Measurements from ENCODE around the gene RCL1. TPM values are rescaled to one million over a fixed set of nuclear protein-coding genes. Genes with fewer than 3 reads are reported as not detected.
"Not testable (repeated sequence)": the region's sequence is repeated elsewhere in the genome, so short reads cannot be mapped to it uniquely, and the experiment has no call there.

RCL1 gene
- polyA plus RNA-seq, 4 donors, result 17.3 to 20.0 (median 18.4) TPM

- no peak for DNase-seq (ENCODE audit: low read depth in 4 of 4, low spot score in 2 of 4)
Measured at GRCh38 chr9:4864698-4865097, 72.0 kb downstream of the RCL1 start.

- DNase-seq (ENCODE audit: low read depth in 4 of 4, low spot score in 2 of 4), result no peak
Measured at GRCh38 chr9:4865681-4866080, 72.9 kb downstream of the RCL1 start.

- no peak for DNase-seq (ENCODE audit: low read depth in 4 of 4, low spot score in 2 of 4)
Measured at GRCh38 chr9:4866239-4866969, 73.7 kb downstream of the RCL1 start.

- DNase-seq (ENCODE audit: low read depth in 4 of 4, low spot score in 2 of 4), result no peak
Measured at GRCh38 chr9:4873066-4873465, 80.3 kb downstream of the RCL1 start.

GRCh38 chr9:4875559-4875958 is 82.8 kb downstream of the RCL1 start:
- DNase-seq (ENCODE audit: low read depth in 4 of 4, low spot score in 2 of 4), result no peak

- DNase-seq (ENCODE audit: low read depth in 4 of 4, low spot score in 2 of 4), result no peak
Measured at GRCh38 chr9:4879115-4879558, 86.4 kb downstream of the RCL1 start.

- no peak for DNase-seq (ENCODE audit: low read depth in 4 of 4, low spot score in 2 of 4)
Measured at GRCh38 chr9:4883326-4883873, 90.7 kb downstream of the RCL1 start.

- DNase-seq (ENCODE audit: low read depth in 4 of 4, low spot score in 2 of 4), result peak in 2 of 4 donors; percentile 6 to 9
Measured at GRCh38 chr9:4886698-4887097, 94.0 kb downstream of the RCL1 start.

GRCh38 chr9:4887556-4887955 is 94.8 kb downstream of the RCL1 start:
- DNase-seq (ENCODE audit: low read depth in 4 of 4, low spot score in 2 of 4), result no peak

GRCh38 chr9:4890242-4890641 is 97.5 kb downstream of the RCL1 start:
- no peak for DNase-seq (ENCODE audit: low read depth in 4 of 4, low spot score in 2 of 4)

GRCh38 chr9:4890929-4891328 is 98.2 kb downstream of the RCL1 start:
- DNase-seq (ENCODE audit: low read depth in 4 of 4, low spot score in 2 of 4), result no peak

GRCh38 chr9:4891674-4892073 is 98.9 kb downstream of the RCL1 start:
- DNase-seq (ENCODE audit: low read depth in 4 of 4, low spot score in 2 of 4), result no peak

- DNase-seq (ENCODE audit: low read depth in 4 of 4, low spot score in 2 of 4), result no peak
Measured at GRCh38 chr9:4892501-4893194, 99.9 kb downstream of the RCL1 start.

- no peak for DNase-seq (ENCODE audit: low read depth in 4 of 4, low spot score in 2 of 4)
Measured at GRCh38 chr9:4894076-4894475, 101.3 kb downstream of the RCL1 start.

GRCh38 chr9:4899853-4900252 is 107.1 kb downstream of the RCL1 start:
- not testable (repeated sequence) for DNase-seq (ENCODE audit: low read depth in 4 of 4, low spot score in 2 of 4)

GRCh38 chr9:4901401-4902134 is 108.8 kb downstream of the RCL1 start:
- not testable (repeated sequence) for DNase-seq (ENCODE audit: low read depth in 4 of 4, low spot score in 2 of 4)

GRCh38 chr9:4902135-4902475 is 109.4 kb downstream of the RCL1 start:
- no peak for DNase-seq (ENCODE audit: low read depth in 4 of 4, low spot score in 2 of 4)

GRCh38 chr9:4904322-4905134 is 111.8 kb downstream of the RCL1 start:
- DNase-seq (ENCODE audit: low read depth in 4 of 4, low spot score in 2 of 4), result no peak

- DNase-seq (ENCODE audit: low read depth in 4 of 4, low spot score in 2 of 4), result no peak
Measured at GRCh38 chr9:4905135-4905490, 112.4 kb downstream of the RCL1 start.

Data from left renal cortex interstitium (tissue), 4 donors.